PC-3 (cell line): ENCODE results near the gene FBXL7.

ENCODE experiments used
- CTCF ChIP-seq: fragments of 300-600 bp; sonication (generic); conservative IDR thresholded peaks from 2 replicates; pipeline ENCODE4 v1.5.1; 2017; ENCODE audit warnings: antibody characterized with exemption, low read depth, mild to moderate bottlenecking, low read length
- EZH2 ChIP-seq: fragments of 300-600 bp; sonication (generic); IDR thresholded peaks from one replicate; pipeline ENCODE4 v1.6.1; 2017; ENCODE audit warnings: antibody characterized with exemption, mild to moderate bottlenecking, low read length; ENCODE audit not compliant: unreplicated experiment
- EZH2phosphoT487 ChIP-seq: fragments of 300-600 bp; sonication (generic); IDR thresholded peaks from 2 replicates; pipeline ENCODE4 v1.6.1; 2018; ENCODE audit warnings: mild to moderate bottlenecking, antibody characterized with exemption, low read length, borderline replicate concordance

- TF ChIP-seq CTCF (no peak), EZH2phosphoT487 (no peak), EZH2 (no peak)
Observed at GRCh38 chr5:15566789-15567188, 66.8 kb downstream of the FBXL7 start.
